Suppressor macrophage (primary cell): ENCODE data around the gene LMO1.

Source experiments
- DNase-seq, 4 experiments: peaks; one replicate each; pipeline ENCODE4 v3.0.0-alpha.2; 2020 to 2022

LMO1 gene

DNA sequence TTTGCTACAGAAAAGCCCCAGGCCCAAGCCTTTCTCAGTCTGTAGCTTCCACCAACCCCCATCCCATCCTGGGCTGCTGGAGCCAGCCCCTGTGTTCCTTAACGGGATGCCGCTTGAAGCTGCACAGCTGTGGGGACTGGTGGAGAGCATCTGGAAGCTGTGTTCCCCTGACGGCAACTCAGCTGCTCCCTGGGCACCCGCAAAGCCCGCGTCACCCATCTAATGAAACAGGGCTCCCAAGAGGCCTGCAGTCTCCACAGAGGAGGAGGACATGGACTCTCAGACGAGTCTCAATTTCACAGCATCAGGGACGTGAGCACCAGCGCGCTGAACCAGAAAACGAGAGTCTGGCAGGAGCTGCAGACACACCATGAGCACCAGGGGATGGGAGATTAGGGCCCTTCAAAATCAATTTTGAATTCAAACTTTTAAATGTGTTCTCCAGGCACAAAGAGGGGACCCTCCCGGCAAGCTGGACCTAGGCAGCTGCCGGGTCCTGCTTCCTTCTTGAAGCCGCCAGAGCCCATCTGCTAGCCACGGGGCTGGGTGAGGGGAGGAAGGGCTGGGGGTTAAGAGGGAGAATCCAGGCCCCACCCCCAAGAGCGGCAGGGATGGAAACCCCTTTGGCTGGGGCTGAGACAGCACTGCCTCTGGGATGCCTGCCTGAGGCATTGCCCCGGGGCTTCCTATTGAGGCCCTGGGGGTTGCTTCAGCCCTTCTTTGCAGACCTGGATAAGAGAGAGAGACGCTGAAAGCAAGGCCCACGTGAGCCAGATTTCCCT lies 21.0 kb downstream of the LMO1 start:
- no peak for DNase-seq

DNA sequence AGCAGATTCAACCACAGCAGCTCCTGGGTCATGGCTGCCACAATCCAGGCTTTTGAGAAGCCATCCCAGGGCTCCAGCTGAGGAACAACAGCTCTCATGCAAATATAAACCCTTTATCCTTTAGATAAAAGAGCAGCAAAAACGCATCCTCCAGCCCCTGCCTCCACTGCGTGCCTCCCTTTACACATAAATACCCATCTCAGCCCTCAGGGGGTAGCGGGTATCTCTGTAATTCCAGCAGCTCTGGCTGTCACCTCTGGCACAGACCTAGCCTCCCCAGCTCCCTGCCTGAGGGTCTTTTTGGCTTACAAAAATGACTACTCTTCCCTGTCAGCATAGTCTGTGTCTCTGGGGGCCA lies 21.6 kb downstream of the LMO1 start:
- no peak for DNase-seq

- no peak for DNase-seq
These were observed 22.1 kb downstream of the LMO1 start for GRCh38 chr11:8241373-8242117.

DNA sequence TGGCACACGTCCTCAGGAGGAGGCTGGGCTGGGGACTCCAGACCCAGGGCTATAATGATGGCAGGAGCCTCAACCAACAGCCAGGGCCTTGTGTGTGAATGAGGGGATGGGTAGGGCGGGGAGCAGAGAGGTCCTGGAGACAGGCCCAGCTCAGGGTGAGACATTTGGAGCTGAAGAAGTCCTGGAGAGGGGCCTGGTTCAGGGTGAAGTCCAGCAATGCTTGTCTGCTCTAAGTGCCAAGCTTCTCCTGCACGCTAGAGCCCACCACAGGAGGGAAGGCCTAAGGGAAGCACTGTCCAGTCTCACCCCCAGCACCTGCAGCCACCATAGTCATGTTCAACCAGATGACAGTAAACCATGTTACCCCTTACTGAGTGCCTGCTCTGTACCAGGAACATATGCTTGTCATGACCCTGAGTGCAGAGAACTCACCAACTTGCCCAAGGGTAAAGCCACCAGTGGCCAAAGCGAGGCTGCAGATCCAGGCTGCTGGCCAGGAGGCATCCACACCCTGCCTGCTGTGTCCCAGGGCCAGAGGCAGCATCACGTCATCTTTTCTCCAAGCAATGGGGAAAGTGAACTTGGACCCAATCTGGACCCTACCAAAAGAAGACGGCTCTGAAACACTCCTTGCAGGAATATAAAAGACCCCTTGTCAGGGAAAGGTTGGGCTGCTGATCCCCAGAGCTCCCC lies 24.0 kb downstream of the LMO1 start:
- no peak for DNase-seq

DNA sequence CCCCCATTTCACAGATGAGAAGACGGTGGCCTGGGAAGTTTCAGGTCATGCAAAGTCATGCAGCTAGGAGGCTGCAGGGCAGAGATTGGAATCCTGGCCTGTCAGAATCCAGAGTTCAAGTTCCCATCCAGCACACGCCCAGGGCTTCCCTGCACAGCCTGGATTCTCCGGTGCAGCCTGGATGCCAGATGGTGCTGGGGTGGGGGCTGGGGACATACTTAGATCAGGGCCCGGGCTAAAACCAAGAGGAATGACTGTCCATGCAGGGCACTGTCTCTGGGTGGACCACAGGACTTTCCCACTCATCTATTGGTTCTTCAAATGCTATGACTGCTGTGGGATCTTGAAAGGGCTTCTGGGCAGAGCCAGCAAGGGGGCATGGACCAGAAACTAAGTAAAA lies 24.6 kb downstream of the LMO1 start:
- DNase-seq = no peak

DNA sequence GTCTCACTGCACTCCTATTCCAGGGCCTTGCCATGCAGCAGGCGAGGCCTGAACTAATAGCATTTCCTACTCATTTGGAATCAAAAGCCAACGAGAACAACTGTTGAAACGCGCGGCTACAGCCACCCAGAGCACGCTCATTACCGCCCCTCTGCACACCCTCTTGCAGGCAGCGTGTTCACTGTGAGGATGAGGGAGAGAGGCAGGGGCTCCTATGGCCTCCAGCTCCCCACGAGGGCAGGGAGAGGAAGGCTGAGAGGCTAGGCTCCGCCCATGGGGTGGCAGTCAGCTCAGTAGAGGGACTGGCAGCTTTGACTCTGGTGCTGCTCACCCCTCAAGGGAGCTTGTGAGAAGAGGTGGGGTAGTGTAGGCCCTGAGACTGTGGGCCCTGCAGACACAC lies 26.2 kb downstream of the LMO1 start:
- no peak for DNase-seq

DNA sequence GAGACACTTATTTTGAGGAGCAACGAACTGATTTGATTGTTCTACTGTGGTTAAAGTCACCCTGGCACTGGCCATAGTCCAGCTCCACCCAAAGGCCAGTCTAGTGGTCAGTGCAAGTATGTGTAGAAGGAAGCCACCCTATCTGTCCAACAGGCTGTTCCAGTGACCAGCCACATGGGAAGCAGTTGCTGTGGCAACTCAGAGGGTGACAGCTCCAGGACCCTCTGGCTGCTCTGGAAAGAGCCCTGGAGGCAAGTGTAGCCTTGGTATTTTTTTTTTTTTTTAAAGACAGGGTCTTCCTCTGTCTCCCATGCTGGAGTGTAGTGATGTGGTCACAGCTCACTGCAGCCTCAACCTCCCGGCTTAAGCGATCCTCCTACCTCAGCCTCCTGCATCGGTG lies 27.8 kb downstream of the LMO1 start:
- no peak for DNase-seq

DNA sequence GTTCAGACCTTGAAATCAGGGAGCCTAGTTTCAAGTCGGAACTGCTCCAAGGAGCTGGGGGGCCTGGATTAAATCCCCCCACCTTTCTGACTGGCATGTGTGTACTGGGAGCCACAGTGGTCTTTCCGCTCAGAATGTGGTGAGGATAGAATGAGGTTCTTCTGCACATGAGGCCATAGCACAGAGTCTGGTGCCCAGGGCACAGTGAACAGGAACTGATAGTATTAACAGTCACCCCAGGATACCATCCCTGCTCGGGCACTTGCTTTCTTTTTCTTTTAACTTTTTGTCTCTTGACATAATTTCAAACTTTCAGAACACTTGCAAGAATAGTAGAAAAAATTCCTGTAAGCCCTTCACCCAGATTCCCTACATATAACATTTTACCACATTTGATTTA lies 28.8 kb downstream of the LMO1 start:
- no peak for DNase-seq

GRCh38 chr11:8234425-8234821 lies 29.3 kb downstream of the LMO1 start:
- DNase-seq = no peak

DNA sequence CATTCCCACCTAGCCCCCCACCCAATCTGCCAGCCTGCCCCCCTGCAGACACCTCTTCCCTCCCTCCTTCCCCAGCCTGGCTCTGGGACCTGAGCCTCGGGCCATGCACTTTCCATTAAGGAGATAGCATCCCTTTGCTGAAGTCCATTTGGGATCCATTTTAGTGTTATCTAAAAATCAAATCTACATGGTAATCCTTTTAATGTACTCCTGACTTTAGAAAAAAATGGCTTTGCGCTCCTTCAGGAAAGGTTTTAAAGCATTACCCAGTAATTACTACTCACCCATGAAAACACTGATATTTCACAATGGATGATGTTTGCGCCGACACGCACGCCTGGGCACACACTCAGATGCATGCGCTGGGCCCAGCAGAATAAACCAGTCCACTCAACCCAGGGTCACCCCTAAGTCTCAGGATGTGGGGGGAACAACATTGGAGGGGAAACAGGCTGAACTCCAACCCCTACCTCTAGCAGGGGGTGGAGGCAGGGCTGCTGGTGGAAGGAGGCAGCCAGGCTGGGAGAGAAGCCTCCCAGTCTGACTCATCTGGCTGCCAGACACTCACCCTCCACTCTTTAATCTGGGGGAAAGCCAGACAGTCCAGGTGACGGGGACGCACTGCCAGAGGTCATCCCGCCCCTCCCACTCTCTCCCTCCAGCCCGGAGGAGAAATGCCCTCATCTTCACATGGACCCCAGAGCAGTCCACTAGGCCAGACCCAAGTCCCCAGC lies 29.8 kb downstream of the LMO1 start:
- no peak for DNase-seq

DNA sequence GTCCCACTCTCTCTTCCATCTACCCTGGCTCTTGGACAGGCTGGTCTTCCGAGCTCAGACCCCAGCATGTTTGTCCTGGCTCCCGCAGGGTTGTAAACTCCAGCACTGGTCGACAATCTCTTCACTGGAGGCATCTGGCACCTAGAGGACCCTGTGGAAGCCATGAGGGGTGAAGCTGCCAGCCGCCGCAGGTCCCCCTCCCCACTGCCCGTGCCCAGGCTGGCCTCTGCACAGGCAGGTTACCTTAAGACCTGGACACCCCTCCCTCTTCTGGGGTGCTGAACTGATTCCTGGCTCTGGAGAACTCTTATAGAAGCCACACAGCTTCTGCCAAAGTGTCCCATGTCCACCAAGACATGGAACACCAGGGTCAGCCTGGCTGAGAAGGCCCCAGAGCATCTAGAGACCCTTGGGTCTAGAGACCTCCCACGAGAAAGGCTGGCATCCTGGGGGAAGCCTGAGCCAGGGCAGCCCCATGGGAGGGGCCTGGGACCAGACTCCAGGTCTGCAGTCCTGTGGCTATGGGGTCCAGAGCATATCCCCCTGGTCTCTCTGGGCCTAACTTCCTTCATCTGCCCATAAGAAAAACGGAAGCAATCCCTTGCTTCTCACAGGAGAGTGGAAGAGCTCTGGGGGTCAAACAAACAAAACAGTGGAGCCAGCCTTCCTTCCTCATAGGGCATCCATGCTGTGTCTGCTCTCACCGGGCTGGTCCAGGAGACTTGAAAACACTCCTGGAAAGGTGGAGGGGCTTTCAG lies 30.6 kb downstream of the LMO1 start:
- DNase-seq = no peak

GRCh38 chr11:8232414-8232813 lies 31.3 kb downstream of the LMO1 start:
- DNase-seq = no peak

GRCh38 chr11:8231979-8232378 lies 31.7 kb downstream of the LMO1 start:
- DNase-seq = no peak

DNA sequence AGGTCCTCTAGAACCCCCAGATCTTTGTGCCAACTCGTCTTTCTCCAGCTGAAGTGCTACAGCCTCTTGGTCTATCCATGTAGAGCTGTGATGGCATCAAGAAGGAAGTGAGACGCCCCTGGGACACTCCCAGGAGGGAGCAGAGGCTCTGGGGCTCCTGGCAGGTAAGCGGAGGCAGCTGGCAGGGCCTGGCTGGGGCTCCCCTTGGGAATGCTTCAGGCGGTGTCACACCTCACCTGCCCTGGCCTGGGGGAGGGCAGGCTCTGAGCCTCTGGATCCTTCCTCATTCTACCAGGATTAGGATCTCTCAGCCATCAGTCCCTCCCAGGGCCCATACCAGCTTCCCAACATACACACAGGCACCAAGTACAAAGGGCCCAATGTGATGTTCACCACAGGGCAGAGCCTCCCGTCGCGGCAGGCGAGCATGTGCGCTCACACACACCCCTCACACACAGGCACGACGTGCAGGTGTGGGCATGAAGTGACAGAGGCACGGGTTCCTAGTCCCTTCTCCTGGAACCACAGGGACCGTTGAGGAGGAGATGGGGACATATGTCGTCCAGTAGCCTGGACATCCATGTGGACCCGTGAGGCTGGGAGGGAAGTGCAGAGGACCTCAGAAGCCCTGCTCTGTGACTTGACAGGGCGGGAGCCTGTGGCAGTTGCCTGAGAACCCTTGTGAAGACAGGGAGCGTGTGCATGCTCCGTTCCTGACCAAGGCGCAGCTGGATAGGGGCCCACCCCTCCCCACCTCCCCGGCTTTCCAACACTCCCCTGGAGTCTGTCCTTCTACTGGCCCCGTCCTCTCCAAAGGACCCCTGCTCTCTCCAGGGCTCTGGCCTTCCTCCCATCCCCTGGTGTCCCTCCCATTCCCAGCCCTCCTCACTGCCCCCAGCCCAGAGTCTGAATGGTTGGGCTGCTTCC lies 32.5 kb downstream of the LMO1 start:
- DNase-seq = no peak

GRCh38 chr11:8230178-8230859 lies 33.4 kb downstream of the LMO1 start:
- DNase-seq = no peak

DNA sequence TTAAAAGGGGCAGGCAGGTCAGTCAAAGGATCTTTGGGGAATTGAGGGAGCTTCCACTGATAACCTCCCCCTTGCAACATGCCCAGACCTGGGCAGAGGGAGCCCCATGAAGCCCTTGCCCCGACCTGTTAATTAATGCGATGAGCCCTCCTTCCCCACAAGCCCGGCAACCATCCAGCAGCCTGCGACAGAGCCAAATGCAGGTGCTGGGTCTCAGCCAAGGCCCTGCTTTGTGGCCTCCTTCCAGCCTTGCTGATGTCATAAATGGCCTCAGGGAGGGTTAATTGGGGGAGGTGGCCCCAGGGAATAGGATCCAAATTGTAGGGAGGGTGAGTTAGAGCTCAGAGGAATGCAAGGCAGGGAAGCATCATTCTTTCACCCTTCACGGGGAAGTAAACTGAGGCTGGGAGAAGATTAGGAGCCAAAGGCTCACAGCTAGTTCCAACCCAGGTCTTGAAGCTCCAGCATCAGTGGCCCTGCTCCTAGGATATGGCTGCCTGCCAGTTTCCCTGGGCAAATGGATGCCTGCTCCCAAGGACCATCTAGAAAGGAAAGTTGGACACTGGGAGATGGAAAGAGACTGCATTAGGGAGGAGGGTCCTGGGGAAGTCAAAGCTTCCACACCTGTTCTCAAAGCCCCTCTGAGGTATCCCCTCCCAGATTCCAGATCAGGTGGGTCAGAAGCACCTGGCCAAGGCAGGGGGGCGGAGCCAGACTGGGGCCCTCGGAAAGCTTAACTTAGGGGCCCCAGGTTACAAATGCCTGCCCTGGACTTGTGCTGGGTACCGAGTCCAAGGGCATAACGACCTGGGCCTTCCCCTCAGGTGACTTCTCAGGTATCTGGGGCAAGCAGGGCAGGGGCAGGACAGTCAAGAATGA lies 34.1 kb downstream of the LMO1 start:
- no peak for DNase-seq

DNA sequence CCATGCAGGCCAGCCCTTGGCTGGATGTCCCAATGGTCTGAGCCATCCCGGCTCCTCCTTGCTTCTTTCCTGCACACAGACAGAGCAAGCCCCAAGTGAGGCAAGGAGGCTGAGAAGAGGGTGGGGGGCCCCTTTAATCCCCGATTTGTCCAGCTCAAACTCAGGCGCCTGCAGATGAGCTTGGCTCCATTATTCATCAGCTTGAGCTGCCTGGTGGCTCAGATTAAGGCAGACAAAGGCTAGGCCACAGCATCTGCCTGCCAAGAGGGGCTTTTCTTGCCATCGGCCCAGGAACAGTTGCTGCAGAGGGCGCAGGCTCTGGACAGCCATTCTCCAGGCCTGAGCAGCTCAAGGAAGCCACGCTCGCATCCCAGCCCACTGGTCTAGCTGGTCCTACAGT lies 35.4 kb downstream of the LMO1 start:
- DNase-seq = no peak

GRCh38 chr11:8227156-8228152 lies 36.2 kb downstream of the LMO1 start:
- no peak for DNase-seq
